A673 (cell line): ENCODE data around the gene SKP1. TPM values are rescaled to one million over a fixed set of nuclear protein-coding genes. Genes with fewer than 3 reads are reported as not detected.

Experiments
- BruUV-seq: library from RNA; stranded (reverse); fragments of 400-500 nt; replicated peaks from 2 replicates; lab custom pipeline; 2021; lab: Mats Ljungman, UMichigan
- CTCF ChIA-PET: fragments of 300-600 bp; sonication (Branson Sonifier 250); formaldehyde crosslinking; loops from one replicate; lab custom pipeline; 2022; ENCODE audit warnings: antibody characterized with exemption; lab: Charles Lee
- POLR2A ChIA-PET: fragments of 300-600 bp; sonication (Branson Sonifier 250); formaldehyde crosslinking; loops from one replicate; lab custom pipeline; 2022; ENCODE audit warnings: antibody characterized with exemption; ENCODE audit not compliant: low non-redundant PET; lab: Charles Lee
- DNase-seq: peaks from one replicate; pipeline ENCODE4 v3.0.0-alpha.2; 2015; ENCODE audit warnings: low spot score
- H3K27ac ChIP-seq: fragments of 200-600 bp; sonication (generic); 2 replicates; pipeline ENCODE4 v1.5.1; 2016; ENCODE audit warnings: mixed run types, low read depth, mild to moderate bottlenecking, mixed read lengths, antibody characterized with exemption, low read length; ENCODE audit not compliant: poor library complexity, severe bottlenecking
- H3K27me3 ChIP-seq: fragments of 200-600 bp; sonication (generic); replicated peaks from 2 replicates; pipeline ENCODE4 v1.6.1; 2017; ENCODE audit warnings: mixed run types, low read depth, mild to moderate bottlenecking, mixed read lengths, antibody characterized with exemption, low read length; ENCODE audit not compliant: insufficient read depth, poor library complexity
- H3K36me3 ChIP-seq: fragments of 200-600 bp; sonication (generic); 2 replicates; pipeline ENCODE4 v1.6.1; 2016; ENCODE audit warnings: mixed run types, mild to moderate bottlenecking, mixed read lengths, antibody characterized with exemption, low read length; ENCODE audit not compliant: insufficient read depth, poor library complexity, severe bottlenecking
- H3K4me1 ChIP-seq: fragments of 200-600 bp; sonication (generic); 2 replicates; pipeline ENCODE4 v1.6.1; 2017; ENCODE audit warnings: mixed run types, mild to moderate bottlenecking, mixed read lengths, antibody characterized with exemption, low read length; ENCODE audit not compliant: insufficient read depth, poor library complexity, severe bottlenecking
- H3K4me3 ChIP-seq: fragments of 200-600 bp; sonication (generic); 2 replicates; pipeline ENCODE4 v1.5.1; 2016; ENCODE audit warnings: low read depth, mixed run types, mild to moderate bottlenecking, mixed read lengths, low read length; ENCODE audit not compliant: poor library complexity, severe bottlenecking
- H3K9me3 ChIP-seq: fragments of 200-600 bp; sonication (generic); 2 replicates; pipeline ENCODE4 v1.6.1; 2016; ENCODE audit warnings: mixed run types, low read depth, mild to moderate bottlenecking, mixed read lengths, antibody characterized with exemption, low read length; ENCODE audit not compliant: poor library complexity, severe bottlenecking
- EZH2 ChIP-seq: fragments of 200-600 bp; sonication (generic); IDR thresholded peaks from 2 replicates; pipeline ENCODE4 v1.6.1; 2017; ENCODE audit warnings: borderline replicate concordance, low read depth, mild to moderate bottlenecking, mixed read lengths, antibody characterized with exemption, low read length; ENCODE audit not compliant: poor library complexity, severe bottlenecking
- intact Hi-C: fragments of 100-400 bp; cut with micrococcal nuclease; formaldehyde crosslinking; loops from one replicate; pipeline ENCODE4 v1.10.0; 2022; ENCODE audit not compliant: unreplicated experiment
- total RNA-seq: library from RNA; stranded (reverse); gene quantifications from 2 replicates; pipeline ENCODE4 v1.2.3, GENCODE V29; 2021
- TF ChIP-seq, protein P1 (sequence below): fragments of 300-800, 200-600 bp; sonication (generic); conservative IDR thresholded peaks from 2 replicates; pipeline ENCODE4 v1.5.1; 2017; ENCODE audit warnings: low read depth, mild to moderate bottlenecking, antibody characterized with exemption, low read length, moderate library complexity, mixed read lengths

SKP1 gene
- total RNA-seq, 1 experiment from 2014 or later: 465 TPM

DNA sequence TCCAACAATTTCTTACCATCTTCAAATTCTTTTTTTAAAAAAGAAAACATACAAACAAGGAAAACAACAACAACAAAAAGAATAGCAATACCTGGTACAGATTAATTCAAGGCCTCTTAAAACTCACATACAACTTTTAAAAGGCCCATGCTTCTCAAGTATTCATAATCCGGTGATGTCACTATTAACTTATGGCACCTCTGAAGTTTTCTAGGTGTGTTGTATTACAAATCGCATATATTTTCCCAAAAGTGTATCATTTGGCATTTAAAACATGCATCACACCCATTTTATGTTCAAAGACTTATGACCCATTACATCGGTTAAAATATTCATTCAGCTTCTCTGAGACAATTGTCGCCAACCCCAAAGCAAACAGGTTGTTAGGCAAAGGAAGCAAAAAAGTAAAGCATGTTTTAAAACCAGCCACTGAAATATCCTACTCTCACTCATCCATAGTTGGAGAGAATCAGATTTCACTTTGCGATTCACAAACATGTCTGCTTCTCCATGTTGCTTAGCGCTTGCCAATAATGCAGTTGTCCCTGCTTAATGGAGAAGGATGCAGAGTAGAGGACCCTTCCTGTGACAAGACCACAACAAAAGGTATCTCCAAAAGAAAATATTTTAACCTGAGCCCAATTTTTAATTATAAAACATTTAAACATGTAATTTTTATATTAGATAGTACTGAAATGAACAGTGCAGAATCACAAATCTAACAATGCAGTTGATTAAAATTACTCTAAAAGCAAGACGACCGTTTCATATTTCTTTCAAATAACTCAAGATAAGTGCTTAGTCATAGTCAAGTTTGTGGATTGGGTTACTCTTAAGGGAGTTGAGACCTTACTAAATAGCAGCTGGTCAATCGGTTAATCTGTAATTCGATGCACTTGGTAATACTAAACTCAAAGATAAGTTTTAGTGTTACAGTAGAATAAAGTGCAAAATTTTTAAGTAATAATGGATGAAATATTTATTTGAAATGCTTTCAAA lies 1.6 kb downstream of the SKP1 start:
- H3K27ac ChIP-seq: peak overlapping the region; percentile 100
- H3K36me3 ChIP-seq: peaks cover 36% of the 10 kb centered on the region
- TSS peak; percentile 53 for BruUV-seq
- H3K4me3 ChIP-seq: peak overlapping the region; percentile 88
- no peaks in the 10 kb centered on the region for H3K27me3 ChIP-seq
- intact Hi-C loops: no loop called here
- H3K4me1 ChIP-seq: peaks cover 20% of the 10 kb centered on the region
- no peaks in the 10 kb centered on the region for H3K9me3 ChIP-seq
- TF ChIP-seq, protein P1, sequence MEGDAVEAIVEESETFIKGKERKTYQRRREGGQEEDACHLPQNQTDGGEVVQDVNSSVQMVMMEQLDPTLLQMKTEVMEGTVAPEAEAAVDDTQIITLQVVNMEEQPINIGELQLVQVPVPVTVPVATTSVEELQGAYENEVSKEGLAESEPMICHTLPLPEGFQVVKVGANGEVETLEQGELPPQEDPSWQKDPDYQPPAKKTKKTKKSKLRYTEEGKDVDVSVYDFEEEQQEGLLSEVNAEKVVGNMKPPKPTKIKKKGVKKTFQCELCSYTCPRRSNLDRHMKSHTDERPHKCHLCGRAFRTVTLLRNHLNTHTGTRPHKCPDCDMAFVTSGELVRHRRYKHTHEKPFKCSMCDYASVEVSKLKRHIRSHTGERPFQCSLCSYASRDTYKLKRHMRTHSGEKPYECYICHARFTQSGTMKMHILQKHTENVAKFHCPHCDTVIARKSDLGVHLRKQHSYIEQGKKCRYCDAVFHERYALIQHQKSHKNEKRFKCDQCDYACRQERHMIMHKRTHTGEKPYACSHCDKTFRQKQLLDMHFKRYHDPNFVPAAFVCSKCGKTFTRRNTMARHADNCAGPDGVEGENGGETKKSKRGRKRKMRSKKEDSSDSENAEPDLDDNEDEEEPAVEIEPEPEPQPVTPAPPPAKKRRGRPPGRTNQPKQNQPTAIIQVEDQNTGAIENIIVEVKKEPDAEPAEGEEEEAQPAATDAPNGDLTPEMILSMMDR: no peak
- CTCF ChIA-PET: no interaction called here
- POLR2A ChIA-PET: no interaction called here
- DNase-seq: peak; percentile 43

- no peaks in the 10 kb centered on the region for H3K27me3 ChIP-seq
- H3K36me3 ChIP-seq: peaks cover 60% of the 10 kb centered on the region
- POLR2A ChIA-PET: interaction anchor here (0.6 kb wide), 1 partner anchor 1962 kb away, joined by 4 read pairs; no protein-coding TSS in a partner anchor
- TF ChIP-seq, protein P1: peak; percentile 63
- no peak for TF ChIP-seq EZH2
- no peaks in the 10 kb centered on the region for H3K9me3 ChIP-seq
- no TSS peak for BruUV-seq
- no peak overlapping the region for H3K27ac ChIP-seq
- peak; percentile 82 for DNase-seq
- H3K4me1 ChIP-seq: peaks cover 20% of the 10 kb centered on the region
- CTCF ChIA-PET: no interaction called here
- intact Hi-C loops: no loop called here
- H3K4me3 ChIP-seq: no peak overlapping the region
These were observed 4.8 kb downstream of the SKP1 start for GRCh38 chr5:134171972-134172371.

GRCh38 chr5:134162592-134162991 lies 14.2 kb downstream of the SKP1 start:
- no peak for TF ChIP-seq EZH2
- TF ChIP-seq, protein P1: no peak
- Histone ChIP-seq H3K4me1 (no peaks in the 10 kb centered on the region), H3K4me3 (no peak overlapping the region), H3K36me3 (peaks cover 90% of the 10 kb centered on the region), H3K27me3 (no peaks in the 10 kb centered on the region), H3K9me3 (peaks cover 6% of the 10 kb centered on the region), H3K27ac (no peak overlapping the region)
- POLR2A ChIA-PET: no interaction called here
- intact Hi-C loops: no loop called here
- CTCF ChIA-PET: no interaction called here
- BruUV-seq: no TSS peak
- DNase-seq: no peak
